PC-9 (cell line): Measurements from ENCODE around the gene CSNK1A1L.

Experiments
- EZH2 ChIP-seq: fragments of 200-600 bp; sonication (generic); IDR thresholded peaks from 2 replicates; pipeline ENCODE4 v1.8.0; 2017; ENCODE audit warnings: antibody characterized with exemption, low read depth
- TF ChIP-seq, protein P1 (sequence below): fragments of 200-600 bp; sonication (generic); conservative IDR thresholded peaks from 2 replicates; pipeline ENCODE4 v1.6.1; 2017; ENCODE audit warnings: mixed run types, antibody characterized with exemption, mild to moderate bottlenecking, moderate library complexity

DNA sequence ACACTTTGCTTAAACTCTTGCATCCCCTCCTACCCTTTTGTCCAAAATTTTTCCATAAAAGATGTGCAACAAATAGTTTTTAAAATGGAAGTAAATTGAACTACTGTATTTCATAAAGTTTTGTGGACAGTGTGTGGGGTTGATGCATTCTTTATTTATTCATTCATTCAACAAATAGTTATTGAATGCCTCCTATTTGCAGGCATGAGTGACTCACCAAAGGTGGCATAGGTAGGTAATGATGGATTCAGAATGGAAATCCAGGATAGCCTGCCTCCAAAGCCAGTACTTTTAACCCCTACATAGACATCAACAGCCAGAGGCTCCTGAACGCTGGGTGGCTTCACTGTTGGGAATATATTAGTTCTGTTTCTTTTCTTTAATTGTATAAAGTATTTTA, 2.4 kb upstream of the CSNK1A1L start:
- TF ChIP-seq, protein P1, sequence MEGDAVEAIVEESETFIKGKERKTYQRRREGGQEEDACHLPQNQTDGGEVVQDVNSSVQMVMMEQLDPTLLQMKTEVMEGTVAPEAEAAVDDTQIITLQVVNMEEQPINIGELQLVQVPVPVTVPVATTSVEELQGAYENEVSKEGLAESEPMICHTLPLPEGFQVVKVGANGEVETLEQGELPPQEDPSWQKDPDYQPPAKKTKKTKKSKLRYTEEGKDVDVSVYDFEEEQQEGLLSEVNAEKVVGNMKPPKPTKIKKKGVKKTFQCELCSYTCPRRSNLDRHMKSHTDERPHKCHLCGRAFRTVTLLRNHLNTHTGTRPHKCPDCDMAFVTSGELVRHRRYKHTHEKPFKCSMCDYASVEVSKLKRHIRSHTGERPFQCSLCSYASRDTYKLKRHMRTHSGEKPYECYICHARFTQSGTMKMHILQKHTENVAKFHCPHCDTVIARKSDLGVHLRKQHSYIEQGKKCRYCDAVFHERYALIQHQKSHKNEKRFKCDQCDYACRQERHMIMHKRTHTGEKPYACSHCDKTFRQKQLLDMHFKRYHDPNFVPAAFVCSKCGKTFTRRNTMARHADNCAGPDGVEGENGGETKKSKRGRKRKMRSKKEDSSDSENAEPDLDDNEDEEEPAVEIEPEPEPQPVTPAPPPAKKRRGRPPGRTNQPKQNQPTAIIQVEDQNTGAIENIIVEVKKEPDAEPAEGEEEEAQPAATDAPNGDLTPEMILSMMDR = no peak
- no peak for TF ChIP-seq EZH2
